ENCODE results near the gene CPT2. TPM values are rescaled to one million over a fixed set of nuclear protein-coding genes. Genes with fewer than 3 reads are reported as not detected.
"Not testable (repeated sequence)": the region's sequence is repeated elsewhere in the genome, so short reads cannot be mapped to it uniquely, and the experiment has no call there.

CPT2 gene
- total and polyA plus RNA-seq, 5 donors from 2014 or later, result 11.6 to 35.3 (median 32.2) TPM

DNA sequence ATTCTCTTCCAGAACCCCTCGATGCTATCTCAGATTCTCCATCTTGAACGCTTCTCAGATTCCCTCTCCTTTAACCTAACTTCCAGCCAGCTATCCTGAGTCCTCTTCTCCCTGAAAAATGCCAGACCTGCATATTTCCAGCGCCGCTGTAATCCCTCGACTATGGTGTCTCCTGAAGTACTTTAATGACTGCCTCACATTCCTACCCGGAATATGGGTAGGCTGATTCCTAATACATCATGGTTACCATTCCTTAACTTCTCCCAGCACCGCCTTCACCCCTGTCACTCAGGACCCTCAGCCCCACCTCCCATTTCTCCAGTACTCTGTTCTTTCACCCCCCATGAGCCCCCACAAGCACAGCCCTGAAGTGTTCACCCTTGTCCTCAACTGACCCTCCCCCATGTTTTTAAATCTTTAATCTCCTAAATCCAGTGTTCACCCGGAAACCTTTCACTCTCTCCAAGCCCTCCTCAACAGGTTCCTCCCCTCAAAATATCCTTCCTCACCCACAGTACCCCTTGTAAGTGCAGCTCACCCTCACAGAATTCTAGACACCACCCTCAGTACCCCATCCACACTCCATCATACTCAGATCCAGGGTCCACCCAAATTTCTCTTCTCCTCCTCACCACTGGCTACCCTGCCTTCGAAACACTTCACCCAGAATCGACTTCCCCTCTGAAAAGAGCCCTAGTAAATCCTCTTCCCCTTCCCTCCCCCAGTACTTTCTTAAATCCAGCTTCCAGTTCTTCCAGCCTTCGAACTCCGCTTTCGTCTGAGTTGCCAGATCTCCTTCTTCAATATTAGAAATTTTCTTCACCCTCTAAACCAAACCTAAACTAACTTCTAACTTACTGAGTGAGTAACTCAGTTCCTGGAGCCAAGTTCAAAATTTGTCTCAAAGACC lies 922 bp downstream of the CPT2 start:
- Mint-ChIP-seq H3K36me3 (peaks cover 32% of the 10 kb centered on the region), H3K4me3 (peak overlapping the region; percentile 97 to 98 (median 98)), H3K4me1 (peaks cover 18 to 55% (median 41%) of the 10 kb centered on the region in 4 donors), H3K9me3 (no peaks in the 10 kb centered on the region), H3K27me3 (no peaks in the 10 kb centered on the region), H3K27ac (peak overlapping the region; percentile 99 to 100 (median 100))
- H3K4me1 ChIP-seq (ENCODE audit: control insufficient read depth, insufficient read depth, low read length, poor library complexity, severe bottlenecking), result peaks cover 26% of the 10 kb centered on the region
- no peak for ATAC-seq (ENCODE audit: low read depth in 2 of 2)
- H3K36me3 ChIP-seq (ENCODE audit: control insufficient read depth, insufficient read depth, low read length), result peaks cover 18% of the 10 kb centered on the region
- no peaks in the 10 kb centered on the region for H3K9me3 ChIP-seq (ENCODE audit: control insufficient read depth in 2 of 2, low read length in 2 of 2)
- no peaks in the 10 kb centered on the region for H3K27me3 ChIP-seq (ENCODE audit: control insufficient read depth, insufficient read depth, low read length)
- DNase-seq, result peak in 1 of 3 donors; percentile 17
- H3K4me3 ChIP-seq (ENCODE audit: low read depth, low read length), result peak overlapping the region; percentile 94
- H3K27ac ChIP-seq (ENCODE audit: insufficient read depth, low read length, poor library complexity, severe bottlenecking), result peak overlapping the region; percentile 94

DNA sequence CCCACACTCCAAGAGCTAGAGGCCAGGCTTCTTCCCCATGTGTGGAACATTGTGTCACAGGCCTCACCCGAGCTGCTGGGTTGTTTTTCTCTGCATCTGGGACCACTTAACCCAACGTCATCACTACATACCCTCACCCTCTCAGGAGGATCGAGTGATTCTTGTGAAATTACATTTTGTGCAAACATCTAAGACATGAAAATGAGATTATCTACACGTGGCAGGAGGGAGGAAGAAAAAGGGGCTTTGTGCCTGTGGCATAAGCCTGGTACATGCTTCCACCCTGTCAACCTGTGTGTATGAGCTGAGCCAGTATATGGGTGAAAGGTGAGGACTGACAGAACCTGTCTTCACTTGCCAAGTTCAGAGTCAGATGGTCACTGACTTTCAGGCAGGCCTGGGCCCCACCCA lies 1.6 kb downstream of the CPT2 start:
- peak overlapping the region; percentile 97 to 98 (median 98) for H3K4me3 Mint-ChIP-seq

GRCh38 chr1:53203466-53203865 lies 6.8 kb downstream of the CPT2 start:
- no peaks in the 10 kb centered on the region for H3K27me3 Mint-ChIP-seq
- H3K4me1 ChIP-seq (ENCODE audit: control insufficient read depth, insufficient read depth, low read length, poor library complexity, severe bottlenecking), result peaks cover 2% of the 10 kb centered on the region
- H3K4me1 Mint-ChIP-seq, result peaks cover 10 to 44% (median 33%) of the 10 kb centered on the region in 4 donors
- no peak overlapping the region for H3K4me3 ChIP-seq (ENCODE audit: low read depth, low read length)
- H3K36me3 ChIP-seq (ENCODE audit: control insufficient read depth, insufficient read depth, low read length), result peaks cover 74% of the 10 kb centered on the region
- no peak overlapping the region for H3K27ac ChIP-seq (ENCODE audit: insufficient read depth, low read length, poor library complexity, severe bottlenecking)
- no peaks in the 10 kb centered on the region for H3K27me3 ChIP-seq (ENCODE audit: control insufficient read depth, insufficient read depth, low read length)
- peak overlapping the region in 1 of 3 donors; percentile 59 for H3K27ac Mint-ChIP-seq
- H3K9me3 ChIP-seq (ENCODE audit: control insufficient read depth in 2 of 2, low read length in 2 of 2), result peaks cover 5 to 22% of the 10 kb centered on the region in 2 experiments
- H3K36me3 Mint-ChIP-seq, result peaks cover 68% of the 10 kb centered on the region
- H3K9me3 Mint-ChIP-seq, result peaks cover 0 to 23% (median 13%) of the 10 kb centered on the region in 7 donors
- DNase-seq, result no peak
- peak overlapping the region in 1 of 4 donors; percentile 12 for H3K4me3 Mint-ChIP-seq
- no peak for ATAC-seq (ENCODE audit: low read depth in 2 of 2)

More for the DNA sequence above, 1.6 kb downstream of the CPT2 start:
- peak overlapping the region; percentile 94 for H3K4me3 ChIP-seq (ENCODE audit: low read depth, low read length)
- H3K4me1 ChIP-seq (ENCODE audit: control insufficient read depth, insufficient read depth, low read length, poor library complexity, severe bottlenecking), result peaks cover 26% of the 10 kb centered on the region
- no peaks in the 10 kb centered on the region for H3K27me3 ChIP-seq (ENCODE audit: control insufficient read depth, insufficient read depth, low read length)
- peak in 1 of 3 donors; percentile 13 for DNase-seq
- Mint-ChIP-seq H3K27ac (peak overlapping the region; percentile 99 to 100 (median 100)), H3K27me3 (no peaks in the 10 kb centered on the region), H3K36me3 (peaks cover 39% of the 10 kb centered on the region), H3K9me3 (peaks cover 0 to under 1% (median 0%) of the 10 kb centered on the region in 7 donors), H3K4me1 (peaks cover 25 to 58% (median 42%) of the 10 kb centered on the region in 4 donors)
- peaks cover 25% of the 10 kb centered on the region for H3K36me3 ChIP-seq (ENCODE audit: control insufficient read depth, insufficient read depth, low read length)
- ATAC-seq (ENCODE audit: low read depth in 2 of 2), result no peak
- H3K27ac ChIP-seq (ENCODE audit: insufficient read depth, low read length, poor library complexity, severe bottlenecking), result peak overlapping the region; percentile 94
- no peaks in the 10 kb centered on the region for H3K9me3 ChIP-seq (ENCODE audit: control insufficient read depth in 2 of 2, low read length in 2 of 2)

- H3K27me3 Mint-ChIP-seq; H3K4me3 ChIP-seq (ENCODE audit: low read depth, low read length); H3K4me1 ChIP-seq (ENCODE audit: control insufficient read depth, insufficient read depth, low read length, poor library complexity, severe bottlenecking); H3K27me3 ChIP-seq (ENCODE audit: control insufficient read depth, insufficient read depth, low read length); H3K27ac ChIP-seq (ENCODE audit: insufficient read depth, low read length, poor library complexity, severe bottlenecking); DNase-seq; H3K27ac Mint-ChIP-seq; ATAC-seq (ENCODE audit: low read depth in 2 of 2); H3K4me3 Mint-ChIP-seq: not testable (repeated sequence)
- Mint-ChIP-seq H3K4me1 (peaks cover 0 to 29% (median 23%) of the 10 kb centered on the region in 4 donors), H3K9me3 (peaks cover 0 to 23% (median 13%) of the 10 kb centered on the region in 7 donors), H3K36me3 (peaks cover 81% of the 10 kb centered on the region)
- H3K36me3 ChIP-seq (ENCODE audit: control insufficient read depth, insufficient read depth, low read length), result peaks cover 92% of the 10 kb centered on the region
- peaks cover 5 to 22% of the 10 kb centered on the region in 2 experiments for H3K9me3 ChIP-seq (ENCODE audit: control insufficient read depth in 2 of 2, low read length in 2 of 2)
These were observed 8.9 kb downstream of the CPT2 start for GRCh38 chr1:53205496-53205895.

GRCh38 chr1:53206083-53206685 lies 9.6 kb downstream of the CPT2 start:
- H3K27me3 Mint-ChIP-seq; H3K4me3 Mint-ChIP-seq; H3K27me3 ChIP-seq (ENCODE audit: control insufficient read depth, insufficient read depth, low read length); H3K27ac ChIP-seq (ENCODE audit: insufficient read depth, low read length, poor library complexity, severe bottlenecking); H3K27ac Mint-ChIP-seq; H3K4me1 ChIP-seq (ENCODE audit: control insufficient read depth, insufficient read depth, low read length, poor library complexity, severe bottlenecking); ATAC-seq (ENCODE audit: low read depth in 2 of 2); H3K4me3 ChIP-seq (ENCODE audit: low read depth, low read length): not testable (repeated sequence)
- peak in 2 of 3 donors; percentile 15 to 28 for DNase-seq
- peaks cover 92% of the 10 kb centered on the region for H3K36me3 ChIP-seq (ENCODE audit: control insufficient read depth, insufficient read depth, low read length)
- Mint-ChIP-seq H3K4me1 (peaks cover 0 to 29% (median 17%) of the 10 kb centered on the region in 4 donors), H3K36me3 (peaks cover 75% of the 10 kb centered on the region), H3K9me3 (peaks cover 0 to 23% (median 13%) of the 10 kb centered on the region in 7 donors)
- peaks cover 5 to 22% of the 10 kb centered on the region in 2 experiments for H3K9me3 ChIP-seq (ENCODE audit: control insufficient read depth in 2 of 2, low read length in 2 of 2)

DNA sequence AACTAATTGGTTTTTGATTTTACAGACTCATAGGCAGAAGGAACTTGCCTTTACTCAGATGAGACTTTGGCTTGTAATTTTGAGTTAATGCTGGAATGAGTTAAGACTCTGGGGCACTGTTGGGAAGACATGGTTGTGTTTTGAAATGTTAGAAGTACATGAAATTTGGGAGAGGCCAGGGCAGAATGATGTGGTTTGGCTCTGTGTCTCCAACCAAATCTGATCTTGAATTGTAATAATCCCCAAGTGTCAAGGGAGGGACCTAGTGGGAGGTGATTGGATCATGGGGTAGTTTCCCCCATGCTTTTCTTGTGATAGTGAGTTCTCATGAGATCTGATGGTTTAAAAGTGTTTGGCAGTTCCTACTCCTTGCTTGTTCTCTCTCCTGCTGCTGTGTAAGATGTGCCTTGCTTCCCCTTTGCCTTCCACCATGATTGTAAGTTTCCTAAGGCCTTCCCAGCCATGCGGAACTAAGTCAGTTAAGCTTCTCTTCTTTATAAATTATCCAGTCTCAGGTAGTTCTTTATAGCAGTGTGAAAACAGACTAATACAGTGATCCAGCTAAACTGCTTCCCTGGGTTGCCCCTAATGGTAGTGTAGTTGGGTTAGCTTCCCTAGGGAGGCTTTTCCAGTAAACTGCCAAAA lies 10.2 kb downstream of the CPT2 start:
- H3K4me1 ChIP-seq (ENCODE audit: control insufficient read depth, insufficient read depth, low read length, poor library complexity, severe bottlenecking), result no peaks in the 10 kb centered on the region
- Mint-ChIP-seq H3K27me3 (no peaks in the 10 kb centered on the region), H3K4me3 (no peak overlapping the region), H3K9me3 (peaks cover 0 to 23% (median 13%) of the 10 kb centered on the region in 7 donors), H3K4me1 (peaks cover 0 to 29% (median 15%) of the 10 kb centered on the region in 4 donors), H3K27ac (peak overlapping the region in 2 of 3 donors; percentile 68 to 78), H3K36me3 (peaks cover 70% of the 10 kb centered on the region)
- no peaks in the 10 kb centered on the region for H3K27me3 ChIP-seq (ENCODE audit: control insufficient read depth, insufficient read depth, low read length)
- H3K9me3 ChIP-seq (ENCODE audit: control insufficient read depth in 2 of 2, low read length in 2 of 2), result peaks cover 5 to 22% of the 10 kb centered on the region in 2 experiments
- no peak overlapping the region for H3K27ac ChIP-seq (ENCODE audit: insufficient read depth, low read length, poor library complexity, severe bottlenecking)
- H3K36me3 ChIP-seq (ENCODE audit: control insufficient read depth, insufficient read depth, low read length), result peaks cover 92% of the 10 kb centered on the region
- DNase-seq (no peak), ATAC-seq (ENCODE audit: low read depth in 2 of 2) (no peak)
- no peak overlapping the region for H3K4me3 ChIP-seq (ENCODE audit: low read depth, low read length)

- Histone ChIP-seq H3K27ac (ENCODE audit: insufficient read depth, low read length, poor library complexity, severe bottlenecking) (no peak overlapping the region), H3K4me3 (ENCODE audit: low read depth, low read length) (no peak overlapping the region), H3K4me1 (ENCODE audit: control insufficient read depth, insufficient read depth, low read length, poor library complexity, severe bottlenecking) (no peaks in the 10 kb centered on the region), H3K27me3 (ENCODE audit: control insufficient read depth, insufficient read depth, low read length) (no peaks in the 10 kb centered on the region), H3K9me3 (ENCODE audit: control insufficient read depth in 2 of 2, low read length in 2 of 2) (peaks cover 5 to 22% of the 10 kb centered on the region in 2 experiments), H3K36me3 (ENCODE audit: control insufficient read depth, insufficient read depth, low read length) (peaks cover 91% of the 10 kb centered on the region)
- no peak overlapping the region for H3K4me3 Mint-ChIP-seq
- no peaks in the 10 kb centered on the region for H3K27me3 Mint-ChIP-seq
- H3K4me1 Mint-ChIP-seq, result peaks cover 0 to 32% (median 10%) of the 10 kb centered on the region in 4 donors
- peak overlapping the region in 1 of 3 donors; percentile 0 for H3K27ac Mint-ChIP-seq
- no peak for ATAC-seq (ENCODE audit: low read depth in 2 of 2)
- DNase-seq, result no peak
- peaks cover 66% of the 10 kb centered on the region for H3K36me3 Mint-ChIP-seq
- peaks cover 0 to 23% (median 13%) of the 10 kb centered on the region in 7 donors for H3K9me3 Mint-ChIP-seq
These were observed 11.1 kb downstream of the CPT2 start for GRCh38 chr1:53207726-53208125.

Data from CD4-positive, CD25-positive, alpha-beta regulatory T cell (primary cell).